DMS114 treated with DMSO at 0.1 percent for 48 hours (cell line): ENCODE data around the gene G0S2.
"Not testable (repeated sequence)": the region's sequence is repeated elsewhere in the genome, so short reads cannot be mapped to it uniquely, and the experiment has no call there.

Experiments used
- DNase-seq: peaks from one replicate; lab custom pipeline; 2025; ENCODE audit not compliant: unreplicated experiment; lab: John Stamatoyannopoulos, UW

G0S2 gene

DNA sequence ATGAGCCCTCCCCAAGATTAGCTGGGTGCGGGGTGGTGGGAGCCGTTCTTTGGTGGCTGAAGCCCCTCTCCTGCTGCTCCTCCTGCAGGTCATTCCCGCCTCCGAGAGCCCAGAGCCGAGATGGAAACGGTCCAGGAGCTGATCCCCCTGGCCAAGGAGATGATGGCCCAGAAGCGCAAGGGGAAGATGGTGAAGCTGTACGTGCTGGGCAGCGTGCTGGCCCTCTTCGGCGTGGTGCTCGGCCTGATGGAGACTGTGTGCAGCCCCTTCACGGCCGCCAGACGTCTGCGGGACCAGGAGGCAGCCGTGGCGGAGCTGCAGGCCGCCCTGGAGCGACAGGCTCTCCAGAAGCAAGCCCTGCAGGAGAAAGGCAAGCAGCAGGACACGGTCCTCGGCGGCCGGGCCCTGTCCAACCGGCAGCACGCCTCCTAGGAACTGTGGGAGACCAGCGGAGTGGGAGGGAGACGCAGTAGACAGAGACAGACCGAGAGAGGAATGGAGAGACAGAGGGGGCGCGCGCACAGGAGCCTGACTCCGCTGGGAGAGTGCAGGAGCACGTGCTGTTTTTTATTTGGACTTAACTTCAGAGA is 448 bp downstream of the G0S2 start:
- peak; percentile 34 for DNase-seq

DNA sequence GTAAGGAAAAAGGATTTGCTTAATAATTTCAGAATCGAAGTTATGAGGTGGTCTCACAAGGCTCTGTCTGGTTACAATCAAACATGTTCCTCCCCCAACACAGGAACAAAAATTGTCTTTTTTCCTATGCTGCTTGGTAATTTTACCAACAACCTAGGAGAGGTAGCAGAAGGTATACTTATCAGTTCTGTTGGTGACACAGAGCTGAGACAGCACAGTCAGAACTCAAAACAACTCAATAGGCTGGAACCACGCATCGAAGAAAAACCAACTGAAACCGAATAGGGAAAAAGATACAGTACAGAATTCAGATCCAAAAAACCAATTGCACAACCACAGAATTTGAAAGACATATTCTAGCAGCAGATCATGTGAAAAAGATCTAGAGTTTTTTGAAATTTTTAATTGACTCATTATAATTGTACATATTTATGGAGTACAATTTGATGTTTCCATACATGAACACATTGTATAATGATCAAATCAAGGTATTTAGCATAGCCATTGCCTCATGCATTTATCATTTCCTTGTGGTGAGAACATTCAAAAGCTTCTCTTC is 3.8 kb downstream of the G0S2 start:
- DNase-seq, result no peak

DNA sequence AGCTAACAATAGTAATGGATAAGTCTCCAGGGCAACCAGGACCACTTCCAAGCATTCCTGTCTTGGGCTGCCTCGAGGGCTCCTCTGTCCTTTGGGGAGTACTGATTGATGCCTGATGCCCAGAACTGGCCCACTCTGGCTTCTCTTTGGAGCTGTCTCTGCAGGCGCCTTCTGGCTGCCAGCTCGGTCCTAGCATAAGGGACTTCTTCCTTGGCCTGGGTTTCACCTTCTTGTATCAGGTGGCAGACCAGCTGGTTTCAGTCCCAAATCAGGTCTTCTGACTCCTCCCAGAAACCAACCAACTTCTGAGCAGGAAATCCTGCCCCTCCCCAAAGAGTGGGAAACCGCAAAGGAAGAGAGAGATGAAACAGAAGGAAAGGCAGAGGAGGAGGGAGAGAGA is 10.6 kb downstream of the G0S2 start:
- no peak for DNase-seq

DNA sequence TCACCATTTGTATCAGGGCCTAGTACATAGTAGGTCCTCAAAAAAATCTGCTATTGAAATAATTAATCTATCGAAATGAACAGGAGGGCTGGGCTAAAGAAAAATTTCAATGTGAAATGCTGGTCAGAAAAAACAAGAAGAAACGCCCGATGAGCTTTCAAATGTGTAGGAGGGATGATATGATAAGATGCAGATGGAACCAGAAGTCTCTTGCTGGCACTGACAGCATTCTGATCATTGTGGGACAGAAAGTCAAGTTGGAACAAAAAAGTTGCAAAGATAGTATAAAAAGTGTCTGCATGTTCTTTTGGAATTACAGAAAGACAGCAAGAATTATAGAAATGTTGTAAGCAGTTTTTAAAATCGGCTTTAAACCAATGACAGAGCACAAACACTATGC is 11.1 kb downstream of the G0S2 start:
- DNase-seq, result no peak

GRCh38 chr1:209688746-209689234 is 13.6 kb downstream of the G0S2 start:
- DNase-seq, result no peak

- no peak for DNase-seq
Observed at GRCh38 chr1:209689477-209689876, 14.3 kb downstream of the G0S2 start.

GRCh38 chr1:209691237-209691636 is 16.0 kb downstream of the G0S2 start:
- no peak for DNase-seq

DNA sequence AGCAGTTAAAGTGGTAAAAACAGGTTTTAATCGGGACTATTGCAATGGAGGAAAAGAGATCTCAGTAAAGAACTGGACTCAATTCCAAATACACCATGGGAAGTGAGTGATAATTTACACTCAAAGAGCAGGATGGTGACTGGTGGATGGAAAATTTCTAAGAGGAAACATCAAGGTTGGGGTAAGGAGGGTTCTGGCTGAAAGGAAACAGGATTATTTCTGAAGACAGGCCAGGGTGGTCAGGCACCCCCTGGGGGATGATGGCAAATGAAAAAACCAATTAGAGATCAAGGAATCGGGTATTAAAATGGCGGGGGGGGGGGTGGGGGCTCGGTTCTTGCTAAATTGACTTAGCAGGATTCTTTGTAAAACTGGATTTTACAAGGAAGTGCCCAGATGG is 17.1 kb downstream of the G0S2 start:
- DNase-seq, result no peak

DNA sequence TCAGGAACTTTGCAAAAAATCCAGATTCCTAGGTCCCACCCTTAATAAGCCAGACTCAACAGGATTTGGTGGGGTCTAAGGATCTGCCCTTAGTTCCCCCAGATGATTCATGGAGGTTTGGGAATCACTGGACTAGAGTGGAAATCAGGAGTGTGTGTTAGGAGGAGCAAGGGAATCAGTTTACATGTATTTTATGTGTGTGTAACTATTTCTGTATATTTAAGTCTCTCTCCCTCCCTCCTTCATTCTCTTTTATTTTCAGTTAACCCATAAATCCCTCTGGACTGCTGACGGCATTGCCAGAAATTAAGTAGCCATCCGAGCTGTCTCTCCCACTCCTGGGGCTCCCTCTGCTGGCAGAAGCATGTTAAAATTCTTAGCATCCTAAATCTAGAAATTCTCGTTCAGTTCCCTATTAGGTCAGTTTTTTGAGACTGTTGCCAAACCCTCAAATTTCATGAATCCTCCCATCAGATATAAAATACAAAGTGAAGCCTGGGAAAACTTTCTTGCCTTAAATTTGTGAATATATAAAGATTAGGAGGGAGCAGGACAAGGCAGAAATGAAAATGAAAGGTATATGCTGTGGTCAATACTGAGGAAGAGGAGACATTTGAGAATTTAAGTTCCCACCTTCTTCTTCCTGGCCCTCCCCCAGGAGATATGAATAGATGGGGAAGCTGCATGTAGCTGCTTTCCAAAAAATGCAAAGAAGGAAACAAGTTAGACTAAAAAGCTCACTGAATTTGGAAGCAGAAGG is 17.7 kb downstream of the G0S2 start:
- peak; percentile 71 for DNase-seq

DNA sequence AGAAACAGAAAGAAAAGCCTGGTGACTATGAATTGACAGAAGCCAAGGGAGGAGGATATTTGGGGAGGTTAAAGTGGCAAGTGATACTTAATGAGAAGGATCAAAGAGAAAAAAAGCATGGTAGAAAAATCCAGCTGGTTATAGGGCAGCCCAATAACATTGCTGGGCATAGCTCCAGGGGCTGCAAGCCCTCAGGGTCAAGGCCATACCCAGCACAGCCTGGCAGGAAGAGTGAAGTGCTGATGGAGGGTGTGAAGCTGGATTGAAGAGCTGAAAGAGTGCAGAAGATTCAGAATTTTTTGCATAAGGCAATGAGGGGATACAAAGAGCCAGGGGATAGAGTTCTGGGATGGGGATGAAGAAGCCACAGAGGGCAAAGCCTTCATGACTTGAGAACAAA is 21.5 kb downstream of the G0S2 start:
- DNase-seq, result no peak

DNA sequence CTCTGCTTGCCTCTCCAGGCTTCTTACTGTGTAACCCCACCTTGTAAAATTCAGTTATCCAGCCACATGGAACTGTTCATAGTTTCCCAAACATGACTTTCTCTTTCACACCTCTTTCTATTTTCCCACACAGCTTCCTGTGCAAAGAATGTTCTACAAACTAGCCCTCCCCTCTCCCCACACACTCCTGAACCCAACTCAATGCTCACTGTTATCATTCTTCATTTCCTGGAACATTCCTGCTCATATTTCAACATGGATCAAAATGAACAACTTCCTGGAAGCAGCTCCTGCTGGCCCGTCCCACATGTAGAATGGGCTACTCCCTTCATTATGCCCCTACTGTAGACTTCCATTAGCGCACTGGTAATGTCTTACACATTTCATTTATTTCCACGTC is 21.9 kb downstream of the G0S2 start:
- no peak for DNase-seq

DNA sequence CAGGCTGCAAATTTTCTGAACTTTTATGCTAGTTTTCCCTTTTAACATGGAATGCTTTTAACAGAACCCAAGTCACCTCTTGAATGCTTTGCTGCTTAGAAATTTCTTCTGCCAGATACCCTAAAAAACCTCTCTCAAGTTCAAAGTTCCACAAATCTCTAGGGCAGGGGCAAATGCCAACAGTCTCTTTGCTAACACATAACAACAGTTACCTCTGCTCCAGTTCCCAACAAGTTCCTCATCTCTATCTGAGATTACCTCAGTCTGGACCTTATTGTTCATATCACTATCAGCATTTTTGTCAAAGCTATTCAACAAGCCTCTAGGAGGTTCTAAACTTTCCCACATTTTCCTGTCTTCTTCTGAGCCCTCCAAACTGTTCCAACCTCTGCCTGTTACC is 25.5 kb downstream of the G0S2 start:
- not testable (repeated sequence) for DNase-seq

DNA sequence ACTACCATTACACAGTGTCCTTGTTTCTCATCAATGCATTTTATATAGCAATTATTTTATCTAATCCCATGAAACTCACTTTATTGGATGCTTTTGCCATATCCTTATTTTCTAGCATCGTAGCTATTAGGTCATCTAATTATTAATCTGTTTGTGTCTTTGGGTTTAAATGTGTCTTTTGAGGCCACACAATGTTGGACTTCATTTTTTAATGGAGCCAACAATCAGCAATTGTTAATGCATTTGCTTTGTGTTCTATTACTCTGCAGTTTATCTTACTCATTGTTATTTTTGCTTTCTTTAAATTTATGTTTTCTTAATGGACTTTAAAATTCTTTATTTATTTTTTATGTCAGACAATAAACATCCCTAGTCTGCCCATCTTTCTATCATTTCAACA is 27.6 kb downstream of the G0S2 start:
- DNase-seq, result no peak

- no peak for DNase-seq
Observed at GRCh38 chr1:209703834-209704504, 28.8 kb downstream of the G0S2 start.

GRCh38 chr1:209704584-209704983 is 29.4 kb downstream of the G0S2 start, which contains the start of gene HSD11B1:
TSS of gene HSD11B1 (plus strand) at chr1:209704846. CDS start at chr1:209704943, 97 bp downstream.
- no peak for DNase-seq

DNA sequence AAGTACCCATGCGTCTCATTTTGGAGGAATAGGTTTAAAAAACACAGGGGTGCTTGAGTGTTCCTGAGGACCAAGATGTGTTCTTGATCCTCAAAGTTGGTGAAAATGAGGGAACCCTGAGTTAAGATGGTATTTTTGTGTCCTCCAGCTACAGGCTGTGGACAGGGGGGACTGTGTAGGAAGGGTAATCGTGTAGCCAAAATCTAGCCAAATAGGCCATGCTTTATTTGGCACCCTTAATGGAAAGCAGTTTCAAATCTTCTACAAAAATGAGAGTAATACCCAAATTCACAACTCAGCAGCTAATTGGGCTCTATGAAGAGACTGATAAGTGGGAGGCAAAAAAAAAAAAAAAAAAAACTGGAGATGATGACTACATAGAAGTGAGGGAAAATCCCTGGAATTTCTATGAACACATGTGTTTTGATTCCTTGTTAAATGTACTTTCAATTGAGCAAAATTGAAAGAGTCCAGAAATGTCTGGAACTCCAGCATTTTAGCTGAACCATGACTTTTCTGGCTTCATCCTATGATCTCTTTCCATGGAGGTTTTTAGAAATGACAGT is 29.9 kb downstream of the G0S2 start:
- DNase-seq, result no peak

GRCh38 chr1:209706622-209707021 is 31.4 kb downstream of the G0S2 start:
- DNase-seq, result no peak

DNA sequence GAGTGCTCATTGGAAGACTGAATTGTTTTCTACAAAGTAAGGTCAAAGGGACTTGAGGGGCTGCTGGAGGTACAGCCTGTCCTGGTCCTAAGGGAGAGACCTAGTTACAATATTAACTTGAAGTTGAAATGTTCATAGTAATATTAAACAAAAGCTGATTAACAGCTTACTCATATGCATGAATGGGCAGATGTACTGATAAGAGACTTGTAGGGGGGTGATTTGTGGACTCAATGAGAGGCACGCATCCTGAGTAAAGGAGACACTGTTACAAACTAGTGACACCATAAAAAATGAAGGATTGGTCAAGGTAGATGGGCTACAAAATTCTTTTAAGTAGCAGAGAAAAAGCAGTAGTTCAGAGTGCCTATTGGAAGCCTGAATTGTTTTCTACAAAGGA is 32.1 kb downstream of the G0S2 start:
- DNase-seq, result no peak

GRCh38 chr1:209708297-209708696 is 33.1 kb downstream of the G0S2 start:
- DNase-seq, result no peak

DNA sequence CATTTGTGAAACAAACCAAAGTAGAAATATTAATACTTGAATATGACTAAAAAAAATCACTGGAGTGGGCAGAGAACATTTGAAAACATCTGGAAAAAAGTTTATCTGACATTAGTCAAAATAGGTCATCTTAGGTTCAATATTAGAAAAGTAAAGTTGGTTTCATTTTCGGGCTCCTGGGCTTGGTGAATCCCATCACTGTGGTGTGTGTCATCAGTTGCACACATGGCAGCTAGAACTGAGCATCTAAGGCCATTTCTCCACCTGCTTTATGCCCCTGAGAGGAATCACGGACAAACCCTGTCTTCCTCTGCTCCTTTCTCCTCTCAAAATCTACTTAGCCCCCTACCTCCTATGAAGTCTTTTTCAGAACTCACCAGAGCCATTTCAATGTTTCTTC is 34.9 kb downstream of the G0S2 start:
- DNase-seq, result no peak

DNA sequence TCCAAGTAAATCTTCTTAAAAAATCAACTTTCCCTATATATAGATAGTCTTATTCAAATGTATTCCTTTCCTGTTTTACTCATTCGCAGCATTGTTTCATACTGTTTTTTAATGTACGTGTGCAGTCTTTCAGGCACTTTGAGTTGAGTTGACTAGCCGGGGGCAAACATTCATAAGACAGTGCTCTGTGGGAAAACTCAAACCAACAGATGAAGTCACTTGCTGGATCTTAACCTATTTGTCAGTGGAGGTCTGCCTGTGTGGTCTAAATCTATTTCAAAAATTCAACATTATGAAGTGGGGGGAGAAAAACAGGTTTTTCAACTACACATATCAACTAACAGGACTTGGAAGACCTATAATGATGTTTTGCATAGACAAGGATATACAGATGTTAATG is 35.6 kb downstream of the G0S2 start:
- DNase-seq, result no peak
